Measurements from ENCODE around the gene ZNF217. TPM values are rescaled to one million over a fixed set of nuclear protein-coding genes. Genes with fewer than 3 reads are reported as not detected.
"Not testable (repeated sequence)": the region's sequence is repeated elsewhere in the genome, so short reads cannot be mapped to it uniquely, and the experiment has no call there.

ZNF217 gene
- polyA plus RNA-seq, 1 experiment = 16.6 TPM

DNA sequence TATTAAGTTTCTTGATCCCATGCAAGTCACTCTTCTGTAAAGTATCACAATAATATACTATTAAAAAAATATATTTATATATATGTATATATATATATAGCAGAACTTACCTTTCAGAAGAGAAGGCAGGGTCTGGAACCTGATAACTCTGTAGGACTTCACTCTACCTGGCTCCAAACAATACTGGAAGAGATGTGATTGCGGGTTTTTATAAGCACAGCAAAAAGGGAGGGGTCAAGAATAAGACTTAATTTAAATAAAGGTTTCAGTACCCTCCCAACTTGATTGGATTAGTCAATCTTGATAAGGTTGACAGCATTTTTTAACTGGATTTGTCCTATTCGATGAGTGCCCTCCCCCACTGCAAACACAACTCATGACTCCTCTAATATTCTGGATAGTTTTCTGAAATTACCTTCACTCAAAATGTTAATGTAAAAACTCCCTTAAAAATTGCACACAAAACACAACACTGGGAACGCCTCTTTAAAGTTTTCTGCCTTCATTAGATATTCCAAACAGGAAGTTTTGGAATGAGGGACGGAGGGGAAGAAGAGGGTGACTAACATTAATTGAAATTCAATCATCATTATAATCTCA lies 4.0 kb upstream of the ZNF217 start:
- ChIA-PET CTCF (interaction anchor here (1.6 to 2.8 kb wide), 2 partner anchors 318 to 342 kb away, joined by 8 to 11 read pairs; no protein-coding TSS in a partner anchor), POLR2A (no interaction called here)
- H3K27me3 ChIP-seq (ENCODE audit: control insufficient read depth, insufficient read depth, low read length) = no peaks in the 10 kb centered on the region
- H3K9me3 ChIP-seq (ENCODE audit: control insufficient read depth, insufficient read depth, low read length) = no peaks in the 10 kb centered on the region
- no peak for TF ChIP-seq CTCF (IDR thresholded peaks at IDR 0.05; ENCODE audit: low read depth, low read length)
- H3K4me3 ChIP-seq (ENCODE audit: low read depth, low read length) = no peak overlapping the region
- no peak overlapping the region for H3K27ac ChIP-seq (ENCODE audit: low read depth, low read length)
- DNase-seq (ENCODE audit: low read depth, low spot score) = no peak

DNA sequence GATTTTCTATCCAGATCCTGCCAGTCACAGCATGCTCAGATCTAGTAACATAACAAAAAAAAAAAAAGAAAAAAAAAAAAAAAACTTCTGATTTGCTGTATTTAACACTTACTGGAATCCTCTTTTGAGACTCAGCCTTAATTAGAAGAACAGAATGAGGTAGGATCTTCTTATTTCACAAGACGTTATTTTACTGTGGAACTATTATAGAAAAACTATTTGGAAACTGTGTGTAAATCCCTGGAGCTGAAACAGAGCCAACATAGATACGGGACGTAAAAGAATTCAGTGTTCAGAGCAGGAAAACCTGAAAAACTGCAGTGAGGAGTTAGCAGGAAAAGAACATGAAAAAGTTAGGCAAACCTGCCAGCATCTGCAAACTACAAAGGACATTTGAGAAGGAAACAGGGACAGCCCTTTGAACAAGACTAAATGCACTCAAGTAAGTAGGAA lies 3.4 kb upstream of the ZNF217 start:
- H3K27me3 ChIP-seq (ENCODE audit: control insufficient read depth, insufficient read depth, low read length) = no peaks in the 10 kb centered on the region
- CTCF ChIA-PET = interaction anchor here (0.6 to 2.8 kb wide), 3 partner anchors 319 to 362 kb away, joined by 3 to 11 read pairs (median 8); no protein-coding TSS in a partner anchor
- POLR2A ChIA-PET = no interaction called here

DNA sequence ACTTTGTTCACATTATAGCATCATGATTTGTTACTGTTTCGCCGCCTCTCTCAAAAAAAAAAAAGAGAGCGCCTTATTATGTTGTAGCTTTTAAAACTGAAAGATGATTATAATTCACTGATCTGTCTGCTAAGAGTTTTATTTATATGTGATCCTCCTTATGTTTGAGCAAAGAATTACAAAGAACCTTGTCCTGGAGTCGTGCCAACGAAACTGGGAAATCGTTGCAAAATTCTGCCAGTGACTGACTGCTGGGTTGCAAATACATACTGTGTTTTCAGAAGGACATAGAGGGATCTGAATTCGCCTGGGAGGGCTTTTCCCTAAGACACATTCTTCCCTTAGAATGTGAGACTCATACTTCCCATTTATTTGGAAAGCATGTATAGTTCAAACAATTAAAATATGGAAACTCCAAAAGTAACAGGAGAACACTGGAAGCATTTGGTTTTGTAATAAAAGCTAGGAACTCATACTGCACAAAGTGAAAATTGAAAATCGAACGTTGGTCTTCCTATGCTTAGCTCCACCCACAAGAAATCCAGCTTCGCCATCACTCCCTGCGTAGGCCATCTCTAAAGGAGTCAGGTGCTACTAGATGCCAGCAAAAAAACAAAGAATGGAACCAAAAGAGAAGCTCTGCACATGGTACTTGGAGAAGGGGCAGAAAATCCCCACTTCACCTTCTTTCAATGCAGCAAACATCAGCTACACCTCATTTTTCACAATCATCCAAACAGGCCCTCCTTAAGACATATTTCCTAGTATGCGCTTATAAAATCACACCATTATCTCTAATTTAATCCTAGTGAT lies 2.8 kb upstream of the ZNF217 start:
- CTCF ChIA-PET = interaction anchor here (0.6 to 2.8 kb wide), 4 partner anchors 319 to 362 kb away, joined by 3 to 11 read pairs (median 8); no protein-coding TSS in a partner anchor
- H3K4me3 ChIP-seq (ENCODE audit: low read depth, low read length) = 0 out of 2 replicates have a peak overlapping the region, but pooled peaks have one; percentile 7
- not testable (repeated sequence) for DNase-seq (ENCODE audit: low read depth, low spot score)

More for the DNA sequence above, 3.4 kb upstream of the ZNF217 start:
- no peak for TF ChIP-seq CTCF (IDR thresholded peaks at IDR 0.05; ENCODE audit: low read depth, low read length)
- Histone ChIP-seq H3K27ac (ENCODE audit: low read depth, low read length) (no peak overlapping the region), H3K9me3 (ENCODE audit: control insufficient read depth, insufficient read depth, low read length) (no peaks in the 10 kb centered on the region), H3K4me3 (ENCODE audit: low read depth, low read length) (no peak overlapping the region)
- no peak for DNase-seq (ENCODE audit: low read depth, low spot score)

GRCh38 chr20:53595742-53596141 lies 2.1 kb upstream of the ZNF217 start:
- H3K27me3 ChIP-seq (ENCODE audit: control insufficient read depth, insufficient read depth, low read length); DNase-seq (ENCODE audit: low read depth, low spot score); H3K4me3 ChIP-seq (ENCODE audit: low read depth, low read length); POLR2A ChIA-PET; H3K27ac ChIP-seq (ENCODE audit: low read depth, low read length); H3K9me3 ChIP-seq (ENCODE audit: control insufficient read depth, insufficient read depth, low read length): not testable (repeated sequence)
- CTCF ChIA-PET = interaction anchor here (1.9 to 2.8 kb wide), 2 partner anchors 320 to 344 kb away, joined by 8 to 11 read pairs; no protein-coding TSS in a partner anchor

More for the DNA sequence above, 2.8 kb upstream of the ZNF217 start:
- H3K9me3 ChIP-seq (ENCODE audit: control insufficient read depth, insufficient read depth, low read length); POLR2A ChIA-PET; H3K27me3 ChIP-seq (ENCODE audit: control insufficient read depth, insufficient read depth, low read length): not testable (repeated sequence)
- peak overlapping the region; percentile 4 for H3K27ac ChIP-seq (ENCODE audit: low read depth, low read length)

GRCh38 chr20:53595018-53595378 lies 1.4 kb upstream of the ZNF217 start:
- DNase-seq (ENCODE audit: low read depth, low spot score) = no peak
- Histone ChIP-seq H3K9me3 (ENCODE audit: control insufficient read depth, insufficient read depth, low read length) (no peaks in the 10 kb centered on the region), H3K27me3 (ENCODE audit: control insufficient read depth, insufficient read depth, low read length) (no peaks in the 10 kb centered on the region), H3K4me3 (ENCODE audit: low read depth, low read length) (peak overlapping the region; percentile 68), H3K27ac (ENCODE audit: low read depth, low read length) (no peak overlapping the region)
- CTCF ChIA-PET = interaction anchor here (0.7 to 2.8 kb wide), 6 partner anchors 17 to 344 kb away, joined by 3 to 11 read pairs (median 6); no protein-coding TSS in a partner anchor
- POLR2A ChIA-PET = interaction anchor here (0.6 to 1.6 kb wide), 6 partner anchors 26 to 521 kb away, joined by 3 to 7 read pairs (median 4); no protein-coding TSS in a partner anchor
- TF ChIP-seq CTCF (IDR thresholded peaks at IDR 0.05; ENCODE audit: low read depth, low read length) = no peak
